Naive thymus-derived CD8-positive, alpha-beta T cell (primary cell): Measurements from ENCODE around the gene RAB44. TPM values are rescaled to one million over a fixed set of nuclear protein-coding genes. Genes with fewer than 3 reads are reported as not detected.

Source experiments
- ATAC-seq, 2 donors: fragments of 150-1000 bp; cut with Tn5 transposase in 1 of 2; sonication (Bioruptor Pico), chemical (Tn5 transposase) in 1 of 2; 1 replicate in 1 of 2; 2 replicates in 1 of 2; pipeline ENCODE4 v1.10.0; 2021; ENCODE audit warnings: mild to moderate bottlenecking in 2 of 2, moderate library complexity in 2 of 2
- POLR2A ChIA-PET: fragments of 350-600 bp; sonication (Branson Sonifier 250); formaldehyde crosslinking; loops from one replicate; lab custom pipeline; 2021; ENCODE audit warnings: antibody characterized with exemption; lab: Charles Lee
- DNase-seq, 10 donors: peaks; one replicate each; pipeline versions ENCODE4 v3.0.0 to v3.0.0-alpha.2; 2020 to 2022
- H3K27ac Mint-ChIP-seq, 10 donors: one replicate each; pipeline ENCODE4 v1.8.0; 2020 to 2022; ENCODE audit warnings: mild to moderate bottlenecking in 10 of 10, mixed read lengths in 10 of 10, moderate library complexity in 4 of 10, inconsistent platforms in 1 of 10
- H3K27me3 Mint-ChIP-seq, 5 donors: one replicate each; pipeline ENCODE4 v1.8.0; 2021 to 2022; ENCODE audit warnings: mixed read lengths in 5 of 5
- H3K36me3 Mint-ChIP-seq, 3 donors: one replicate each; pipeline ENCODE4 v1.8.0; 2020 to 2022; ENCODE audit warnings: mixed read lengths in 3 of 3, mild to moderate bottlenecking in 2 of 3, inconsistent platforms in 1 of 3
- H3K4me1 Mint-ChIP-seq, 4 donors: one replicate each; pipeline ENCODE4 v1.8.0; 2021 to 2022; ENCODE audit warnings: mixed read lengths in 4 of 4
- H3K4me3 Mint-ChIP-seq, 10 donors: one replicate each; pipeline ENCODE4 v1.8.0; 2020 to 2022; ENCODE audit warnings: mild to moderate bottlenecking in 10 of 10, mixed read lengths in 10 of 10, moderate library complexity in 6 of 10, inconsistent platforms in 1 of 10
- H3K9me3 Mint-ChIP-seq, 9 donors: one replicate each; pipeline ENCODE4 v1.8.0; 2020 to 2022; ENCODE audit warnings: mixed read lengths in 9 of 9, mild to moderate bottlenecking in 3 of 9, inconsistent platforms in 1 of 9, moderate library complexity in 1 of 9
- polyA plus RNA-seq, 3 donors: library from polyadenylated mRNA; unstranded; fragments of 300-500 nt; fragmentation: Illumina TruSeq; gene quantifications; one replicate each; pipeline ENCODE4 v1.2.3, GENCODE V29; 2021
- total RNA-seq, 8 experiments: library from RNA in 2 of 8; stranded (reverse) in 2 of 8; gene quantifications; one replicate each; pipeline ENCODE4 v1.2.3 and lab custom pipeline; 2021 to 2026

RAB44 gene
- total and polyA plus RNA-seq, 5 experiments from 2014 or later, result not detected

DNA sequence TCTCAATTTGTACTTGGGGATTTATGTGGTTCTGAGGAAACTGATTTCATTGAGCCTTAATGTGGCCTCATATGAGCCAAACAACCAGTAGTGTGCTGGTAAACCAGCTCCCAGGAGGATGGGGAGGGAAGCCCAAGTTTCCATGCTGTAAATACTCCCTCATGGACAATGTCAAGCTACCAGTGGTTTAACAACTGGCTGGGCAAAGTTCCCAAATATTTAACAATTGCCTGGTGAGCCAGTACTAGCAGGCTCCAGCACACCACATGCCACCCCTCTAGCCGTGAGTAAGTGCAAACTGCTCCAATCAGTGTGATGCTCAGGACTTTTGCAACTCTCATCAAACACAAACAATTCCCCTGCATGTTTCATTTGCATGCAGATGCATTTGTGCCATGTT, 38.4 kb upstream of the RAB44 start:
- ATAC-seq, result no peak
- POLR2A ChIA-PET, result no interaction called here
- H3K27me3 Mint-ChIP-seq, result peaks cover 10 to 30% (median 24%) of the 10 kb centered on the region in 5 donors
- no peak overlapping the region for H3K4me3 Mint-ChIP-seq
- peak overlapping the region in 1 of 10 donors; percentile 75 for H3K27ac Mint-ChIP-seq
- H3K4me1 Mint-ChIP-seq, result peaks cover 0 to 25% (median 16%) of the 10 kb centered on the region in 4 donors
- no peaks in the 10 kb centered on the region for H3K36me3 Mint-ChIP-seq
- H3K9me3 Mint-ChIP-seq, result no peaks in the 10 kb centered on the region
- no peak for DNase-seq

DNA sequence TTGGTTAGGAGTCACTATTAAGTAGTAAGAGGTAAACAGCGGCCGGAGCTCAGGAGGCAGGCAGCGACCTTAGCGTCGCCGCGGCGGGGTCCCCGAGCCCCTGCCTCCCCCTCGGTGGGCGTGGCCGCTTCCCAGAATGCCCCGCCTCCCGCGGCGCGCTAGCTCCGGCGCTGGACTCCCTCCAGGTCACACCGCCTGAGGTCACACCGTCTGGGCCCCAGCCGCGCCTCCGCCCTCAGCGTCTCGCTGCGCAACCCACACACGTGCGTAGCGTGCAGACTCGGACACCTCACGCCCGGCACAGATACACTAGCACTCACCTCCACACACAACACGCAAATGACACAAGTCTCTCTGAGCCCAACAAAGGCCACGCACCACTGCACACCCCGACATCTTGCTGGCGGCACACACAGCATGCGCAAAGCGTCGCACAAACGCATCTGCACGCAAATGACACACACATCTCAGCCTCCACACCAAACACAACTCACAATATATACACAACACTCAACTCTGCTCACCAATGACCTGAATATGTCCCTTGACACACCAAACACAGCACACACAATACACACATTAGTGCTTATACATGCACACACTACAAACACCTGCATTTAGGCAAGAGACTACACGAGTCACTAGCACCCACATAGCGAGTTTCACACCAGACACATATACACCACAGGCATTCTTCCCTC, 36.7 kb upstream of the RAB44 start:
- Mint-ChIP-seq H3K4me1 (peaks cover 0 to 30% (median 16%) of the 10 kb centered on the region in 4 donors), H3K36me3 (no peaks in the 10 kb centered on the region), H3K4me3 (no peak overlapping the region), H3K27me3 (peaks cover 6 to 24% (median 19%) of the 10 kb centered on the region in 5 donors), H3K27ac (no peak overlapping the region), H3K9me3 (no peaks in the 10 kb centered on the region)
- POLR2A ChIA-PET, result interaction anchor here (0.6 kb wide), 1 partner anchor 28 kb away, joined by 3 read pairs; no protein-coding TSS in a partner anchor
- no peak for DNase-seq
- ATAC-seq, result no peak

DNA sequence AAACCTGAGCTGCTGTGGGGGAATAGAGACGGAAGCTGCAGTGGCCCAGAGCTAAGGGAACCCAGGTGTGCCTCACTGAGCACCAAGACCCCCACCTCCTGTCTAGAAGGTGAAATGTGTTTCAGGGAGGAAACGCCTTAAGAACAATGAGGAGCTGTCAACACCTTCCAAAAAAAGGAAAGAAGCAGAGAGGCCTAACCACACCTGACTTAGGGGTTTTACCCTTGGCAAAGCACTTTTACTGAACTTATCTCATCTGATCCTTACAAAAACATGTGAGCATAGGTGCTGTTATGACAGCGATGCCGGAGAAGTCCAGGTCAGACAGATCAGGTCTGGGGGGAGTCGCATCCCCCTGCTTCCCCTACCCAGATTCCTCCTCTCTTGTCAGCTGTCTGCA, 35.2 kb upstream of the RAB44 start:
- Mint-ChIP-seq H3K27ac (peak overlapping the region in 7 of 10 donors; percentile 22 to 80 (median 75)), H3K36me3 (no peaks in the 10 kb centered on the region), H3K27me3 (peaks cover 6 to 17% (median 13%) of the 10 kb centered on the region in 5 donors), H3K4me3 (peak overlapping the region; percentile 13 to 71 (median 54)), H3K4me1 (peaks cover 0 to 36% (median 16%) of the 10 kb centered on the region in 4 donors), H3K9me3 (no peaks in the 10 kb centered on the region)
- ATAC-seq, result peak; percentile 78 to 81
- peak in 2 of 10 donors; percentile 46 to 54 for DNase-seq
- POLR2A ChIA-PET, result interaction anchor here (0.6 to 1.9 kb wide), 2 partner anchors 17 to 104 kb away, joined by 7 to 11 read pairs; partner anchors contain the start of gene CDKN1A

DNA sequence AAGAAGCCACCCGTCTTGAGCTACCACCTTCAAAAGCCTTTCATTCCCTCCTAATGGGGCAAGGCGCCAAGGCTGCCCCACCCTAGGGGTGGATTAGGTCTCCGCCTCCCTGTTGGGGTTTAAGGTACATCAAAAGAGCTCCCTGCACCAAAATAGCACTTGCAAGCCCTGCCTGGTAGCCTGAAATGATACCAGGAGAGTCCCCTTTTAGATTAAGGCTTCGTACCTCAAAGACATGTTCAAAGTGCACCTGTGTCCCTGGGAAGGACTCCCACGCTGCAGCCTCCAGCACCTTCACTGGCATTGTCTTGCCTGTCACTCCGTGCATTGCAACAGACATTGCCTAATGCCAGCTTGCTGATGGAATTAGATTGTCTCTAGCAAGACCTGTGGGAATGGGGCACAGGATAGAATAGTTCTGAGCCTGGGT, 34.8 kb upstream of the RAB44 start:
- no peaks in the 10 kb centered on the region for H3K36me3 Mint-ChIP-seq
- POLR2A ChIA-PET, result interaction anchor here (0.6 to 1.9 kb wide), 3 partner anchors 17 to 104 kb away, joined by 4 to 11 read pairs (median 7); partner anchors contain the start of gene CDKN1A
- ATAC-seq, result peak; percentile 76
- peak overlapping the region in 5 of 10 donors; percentile 61 to 80 (median 75) for H3K27ac Mint-ChIP-seq
- peaks cover 6 to 16% (median 12%) of the 10 kb centered on the region in 5 donors for H3K27me3 Mint-ChIP-seq
- DNase-seq, result peak in 4 of 10 donors; percentile 26 to 35 (median 30)
- no peaks in the 10 kb centered on the region for H3K9me3 Mint-ChIP-seq
- H3K4me3 Mint-ChIP-seq, result peak overlapping the region in 9 of 10 donors; percentile 13 to 71 (median 55)
- peaks cover 0 to 37% (median 16%) of the 10 kb centered on the region in 4 donors for H3K4me1 Mint-ChIP-seq

DNA sequence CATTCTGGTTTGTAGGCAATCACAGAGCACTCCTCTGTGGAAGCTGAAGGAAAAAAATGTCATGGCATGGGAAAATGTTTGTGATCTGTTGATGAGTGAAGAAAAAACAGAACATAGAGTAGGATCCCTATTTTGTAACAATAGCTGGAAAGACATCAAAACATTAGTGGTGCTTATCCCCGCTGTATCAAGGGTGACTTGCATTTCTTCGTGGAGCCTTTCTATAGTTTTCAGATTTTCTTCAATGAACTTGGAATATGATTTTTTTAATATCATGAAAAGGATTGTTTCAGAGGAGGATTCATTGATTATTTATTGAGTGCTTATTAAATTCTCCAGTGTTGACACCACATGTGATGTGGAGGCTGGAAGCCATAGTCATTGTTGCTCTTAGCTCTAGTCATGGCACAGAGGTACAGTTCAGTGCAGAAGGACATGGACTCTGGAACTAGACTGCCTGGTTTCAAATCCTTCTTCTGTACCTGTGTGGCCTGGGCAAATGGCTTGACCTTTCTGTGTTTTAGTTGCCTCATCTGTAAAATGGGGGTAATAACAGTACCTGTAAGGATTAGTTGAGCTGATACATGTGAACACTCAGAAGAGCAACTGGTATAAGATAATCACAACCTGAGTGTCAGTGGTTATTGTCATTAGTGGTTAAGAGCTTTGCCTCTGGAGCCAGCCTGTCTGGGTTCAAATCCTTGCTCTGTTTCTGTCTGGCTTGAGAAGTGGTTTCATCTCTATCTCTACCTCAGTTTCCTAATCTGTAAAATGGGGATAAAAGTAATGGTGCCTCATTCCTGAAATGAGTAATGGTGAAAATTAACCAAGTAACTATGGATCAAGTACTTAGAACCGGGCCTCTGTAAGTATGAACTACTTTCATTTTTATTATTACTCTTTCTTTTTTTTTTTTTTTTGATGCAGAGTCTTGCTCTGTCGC, 33.9 kb upstream of the RAB44 start:
- H3K4me1 Mint-ChIP-seq, result peaks cover 0 to 37% (median 16%) of the 10 kb centered on the region in 4 donors

DNA sequence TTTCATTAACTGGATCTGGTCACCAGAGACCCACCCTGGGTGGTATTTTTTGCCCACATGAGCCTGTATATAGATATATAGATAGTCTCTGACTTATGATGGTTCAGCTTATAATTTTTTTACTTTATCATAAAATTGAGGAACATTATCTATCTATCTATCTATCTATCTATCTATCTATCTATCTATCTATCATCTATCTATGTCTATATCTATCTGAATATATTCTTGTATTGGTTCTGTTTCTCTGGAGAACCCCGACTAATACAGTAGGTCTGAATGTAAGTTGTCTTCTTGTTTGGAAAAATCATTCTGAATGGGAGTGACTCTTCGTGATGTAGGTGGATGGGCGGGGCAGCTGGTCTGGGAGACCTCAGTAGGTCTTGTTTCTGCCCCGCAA, 32.4 kb upstream of the RAB44 start:
- H3K4me1 Mint-ChIP-seq, result peaks cover 0 to 30% (median 16%) of the 10 kb centered on the region in 4 donors
- DNase-seq (no peak), ATAC-seq (no peak)
- peaks cover 0 to 3% (median 0%) of the 10 kb centered on the region in 5 donors for H3K27me3 Mint-ChIP-seq
- no peaks in the 10 kb centered on the region for H3K9me3 Mint-ChIP-seq
- POLR2A ChIA-PET, result interaction anchor here (1.1 kb wide), 1 partner anchor 12 kb away, joined by 3 read pairs; no protein-coding TSS in a partner anchor
- H3K4me3 Mint-ChIP-seq, result no peak overlapping the region
- H3K27ac Mint-ChIP-seq, result peak overlapping the region in 1 of 10 donors; percentile 25
- H3K36me3 Mint-ChIP-seq, result no peaks in the 10 kb centered on the region

More for the DNA sequence above, 33.9 kb upstream of the RAB44 start:
- H3K9me3 Mint-ChIP-seq, result no peaks in the 10 kb centered on the region
- no peaks in the 10 kb centered on the region for H3K36me3 Mint-ChIP-seq
- peaks cover 6 to 16% (median 11%) of the 10 kb centered on the region in 5 donors for H3K27me3 Mint-ChIP-seq
- DNase-seq, result no peak
- POLR2A ChIA-PET, result interaction anchor here (0.8 to 1.9 kb wide), 3 partner anchors 16 to 869 kb away, joined by 4 to 7 read pairs (median 4); partner anchors contain the start of gene CDKN1A
- peak overlapping the region in 3 of 10 donors; percentile 11 to 51 (median 38) for H3K4me3 Mint-ChIP-seq
- H3K27ac Mint-ChIP-seq, result peak overlapping the region in 3 of 10 donors; percentile 57 to 75 (median 66)
- no peak for ATAC-seq

DNA sequence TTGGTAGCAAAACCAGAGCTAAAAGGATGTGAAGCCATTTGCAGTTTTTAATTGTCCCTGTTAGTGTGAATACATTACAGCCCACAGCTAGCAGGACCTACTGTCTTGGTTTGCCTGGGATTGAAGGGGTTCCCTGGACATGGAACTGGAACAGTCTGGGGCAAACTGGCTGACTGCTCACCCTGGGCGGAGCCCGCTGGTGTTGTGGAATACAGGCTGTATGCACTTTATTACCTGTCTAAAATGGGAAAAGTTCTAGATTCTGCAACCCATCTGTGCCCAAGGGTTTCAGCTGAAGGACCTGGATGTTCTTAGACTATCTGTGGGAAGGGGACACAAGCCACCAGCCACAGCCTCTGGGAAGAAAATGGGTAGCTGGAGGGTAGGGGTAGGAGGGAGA, 31.3 kb upstream of the RAB44 start:
- POLR2A ChIA-PET, result interaction anchor here (0.7 to 1.6 kb wide), 2 partner anchors 12 to 127 kb away, joined by 3 read pairs; partner anchors contain the start of gene CDKN1A
- Mint-ChIP-seq H3K27me3 (peaks cover 0 to 1% (median 0%) of the 10 kb centered on the region in 5 donors), H3K9me3 (no peaks in the 10 kb centered on the region), H3K27ac (no peak overlapping the region), H3K36me3 (no peaks in the 10 kb centered on the region), H3K4me1 (peaks cover 0 to 30% (median 16%) of the 10 kb centered on the region in 4 donors), H3K4me3 (no peak overlapping the region)
- DNase-seq (no peak), ATAC-seq (no peak)

DNA sequence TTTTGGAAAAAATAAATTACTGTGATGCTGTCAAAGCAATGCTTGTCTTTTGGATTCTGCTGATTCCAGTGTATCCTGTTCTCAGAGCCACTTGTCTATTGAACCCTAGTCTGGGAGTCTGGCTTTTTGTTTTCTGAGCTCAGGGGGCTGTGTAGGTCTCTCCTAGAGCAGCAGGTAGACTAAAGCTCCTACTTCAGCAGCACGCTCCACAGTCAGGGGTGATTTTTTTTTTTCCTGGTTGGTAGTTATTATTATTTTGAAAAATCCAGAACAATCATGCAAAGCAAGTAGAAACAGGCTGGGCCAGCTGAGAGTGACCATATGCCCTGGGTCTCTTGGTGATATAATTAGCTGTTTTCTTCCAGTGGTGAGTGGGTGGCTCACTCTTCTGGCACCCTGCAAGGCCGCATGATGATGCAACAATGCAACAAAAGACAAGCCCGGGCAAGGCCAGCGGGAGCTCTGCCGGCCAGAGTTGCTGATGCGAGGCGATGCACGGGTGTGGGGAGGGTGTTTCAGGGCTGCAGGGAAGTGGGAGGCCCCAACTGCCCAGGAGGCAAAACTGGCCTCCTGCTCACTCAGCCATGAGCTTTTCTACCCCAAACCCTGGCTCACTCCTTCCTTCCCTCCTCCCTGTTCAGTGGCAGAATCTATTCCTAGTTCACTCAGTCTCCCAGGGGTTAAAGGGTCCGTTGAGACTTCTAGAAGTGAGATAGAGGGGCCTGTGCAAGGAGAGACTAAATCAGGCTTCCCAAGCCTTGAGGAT, 30.6 kb upstream of the RAB44 start:
- H3K27ac Mint-ChIP-seq, result no peak overlapping the region
- POLR2A ChIA-PET, result interaction anchor here (0.8 to 1.6 kb wide), 2 partner anchors 12 to 13 kb away, joined by 3 to 4 read pairs; partner anchors contain the start of gene CDKN1A
- no peaks in the 10 kb centered on the region for H3K36me3 Mint-ChIP-seq
- H3K4me1 Mint-ChIP-seq, result peaks cover 0 to 30% (median 15%) of the 10 kb centered on the region in 4 donors
- H3K9me3 Mint-ChIP-seq, result no peaks in the 10 kb centered on the region
- no peak overlapping the region for H3K4me3 Mint-ChIP-seq
- no peak for DNase-seq
- no peak for ATAC-seq
- H3K27me3 Mint-ChIP-seq, result peaks cover 0 to 1% (median 0%) of the 10 kb centered on the region in 5 donors

DNA sequence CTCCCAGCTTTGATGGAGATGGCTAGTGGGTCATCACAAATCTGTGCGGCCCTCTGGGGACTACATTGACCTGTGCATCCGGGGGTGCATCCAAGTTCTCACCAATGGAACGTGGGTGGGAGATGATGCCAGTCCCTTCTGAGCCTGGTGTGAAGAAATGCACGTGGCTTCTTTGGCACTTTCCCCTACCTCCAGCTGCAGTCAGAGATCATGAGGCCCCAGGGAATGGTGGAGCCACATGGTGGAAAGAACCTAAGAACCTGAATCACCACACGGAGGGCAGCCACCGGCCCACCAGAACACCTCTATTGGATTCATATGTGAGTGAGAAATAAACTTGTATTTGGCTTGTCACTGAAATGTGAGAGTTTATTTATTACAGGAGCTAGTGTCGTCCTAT, 29.0 kb upstream of the RAB44 start:
- POLR2A ChIA-PET, result no interaction called here

DNA sequence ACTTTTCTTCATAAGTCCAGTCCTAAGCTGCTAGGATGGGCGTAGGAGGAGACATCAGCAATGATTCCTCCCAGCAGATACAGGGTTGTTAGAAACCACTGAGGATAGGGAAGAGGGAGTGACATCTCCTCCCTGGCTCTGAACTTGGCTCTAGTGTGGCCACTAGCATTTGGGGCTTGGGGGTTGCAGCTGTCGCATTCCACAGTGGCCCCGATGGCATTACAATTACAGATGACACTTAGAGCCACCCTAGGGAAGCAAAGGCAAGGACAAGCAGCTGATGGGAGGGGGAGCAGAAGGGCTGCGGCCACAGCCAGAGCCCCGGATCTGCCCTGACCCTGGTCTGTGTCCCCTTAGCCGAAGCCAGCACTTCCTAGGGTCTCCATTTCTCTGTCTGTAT, 28.6 kb upstream of the RAB44 start:
- no peak for DNase-seq
- no peaks in the 10 kb centered on the region for H3K36me3 Mint-ChIP-seq
- no peaks in the 10 kb centered on the region for H3K9me3 Mint-ChIP-seq
- peaks cover 0 to 1% (median 0%) of the 10 kb centered on the region in 5 donors for H3K27me3 Mint-ChIP-seq
- H3K27ac Mint-ChIP-seq, result no peak overlapping the region
- H3K4me3 Mint-ChIP-seq, result no peak overlapping the region
- POLR2A ChIA-PET, result no interaction called here
- ATAC-seq, result no peak
- peaks cover 0 to 13% (median under 1%) of the 10 kb centered on the region in 4 donors for H3K4me1 Mint-ChIP-seq

More for the DNA sequence above, 29.0 kb upstream of the RAB44 start:
- Mint-ChIP-seq H3K9me3 (no peaks in the 10 kb centered on the region), H3K27me3 (peaks cover 0 to 1% (median 0%) of the 10 kb centered on the region in 5 donors), H3K27ac (no peak overlapping the region), H3K4me3 (no peak overlapping the region), H3K36me3 (no peaks in the 10 kb centered on the region), H3K4me1 (peaks cover 0 to 14% (median 2%) of the 10 kb centered on the region in 4 donors)
- no peak for ATAC-seq
- DNase-seq, result no peak

DNA sequence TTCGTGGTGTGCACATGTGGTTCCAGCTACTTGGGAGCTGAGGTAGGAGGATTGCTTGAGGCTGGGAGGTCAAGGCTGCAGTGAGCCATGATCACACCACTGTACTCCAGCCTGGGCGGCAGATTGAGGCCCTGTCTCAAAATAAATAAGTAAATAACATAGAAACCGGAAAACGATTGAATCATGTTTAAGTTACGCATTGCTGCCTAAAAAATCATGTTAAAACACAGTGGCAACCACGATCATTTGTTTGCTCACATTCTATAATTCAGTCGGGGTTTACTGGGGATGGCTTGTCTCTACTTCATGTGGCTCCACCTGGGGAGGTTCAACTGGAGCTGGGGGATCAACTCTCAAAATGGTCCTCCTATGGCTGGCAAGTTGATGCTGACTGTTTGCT, 27.4 kb upstream of the RAB44 start:
- no peaks in the 10 kb centered on the region for H3K36me3 Mint-ChIP-seq
- DNase-seq, result no peak
- peaks cover 0 to under 1% (median 0%) of the 10 kb centered on the region in 5 donors for H3K27me3 Mint-ChIP-seq
- no peaks in the 10 kb centered on the region for H3K9me3 Mint-ChIP-seq
- no peak for ATAC-seq
- H3K4me1 Mint-ChIP-seq, result peaks cover 0 to 7% (median 0%) of the 10 kb centered on the region in 4 donors
- H3K27ac Mint-ChIP-seq, result no peak overlapping the region
- no peak overlapping the region for H3K4me3 Mint-ChIP-seq
- POLR2A ChIA-PET, result no interaction called here
